Upper lobe of left lung (tissue), 4 donors: ENCODE measurements around the gene ASB16.

Experiments
- POLR2A ChIP-seq, 4 donors: fragments of 450-650 bp; IDR thresholded peaks; one replicate each; pipeline ENCODE4 v1.5.1; 2016 to 2017; ENCODE audit warnings: antibody characterized with exemption in 4 of 4, mild to moderate bottlenecking in 2 of 4
- TF ChIP-seq, protein P1 (sequence below), 6 experiments: fragments of 450-650 bp in 4 of 6; fragments of 200-600 bp in 2 of 6; sonication (generic) in 2 of 6; IDR thresholded peaks; one replicate each; pipeline ENCODE4 v1.5.1; 2016 to 2019; ENCODE audit warnings: antibody characterized with exemption in 6 of 6

DNA sequence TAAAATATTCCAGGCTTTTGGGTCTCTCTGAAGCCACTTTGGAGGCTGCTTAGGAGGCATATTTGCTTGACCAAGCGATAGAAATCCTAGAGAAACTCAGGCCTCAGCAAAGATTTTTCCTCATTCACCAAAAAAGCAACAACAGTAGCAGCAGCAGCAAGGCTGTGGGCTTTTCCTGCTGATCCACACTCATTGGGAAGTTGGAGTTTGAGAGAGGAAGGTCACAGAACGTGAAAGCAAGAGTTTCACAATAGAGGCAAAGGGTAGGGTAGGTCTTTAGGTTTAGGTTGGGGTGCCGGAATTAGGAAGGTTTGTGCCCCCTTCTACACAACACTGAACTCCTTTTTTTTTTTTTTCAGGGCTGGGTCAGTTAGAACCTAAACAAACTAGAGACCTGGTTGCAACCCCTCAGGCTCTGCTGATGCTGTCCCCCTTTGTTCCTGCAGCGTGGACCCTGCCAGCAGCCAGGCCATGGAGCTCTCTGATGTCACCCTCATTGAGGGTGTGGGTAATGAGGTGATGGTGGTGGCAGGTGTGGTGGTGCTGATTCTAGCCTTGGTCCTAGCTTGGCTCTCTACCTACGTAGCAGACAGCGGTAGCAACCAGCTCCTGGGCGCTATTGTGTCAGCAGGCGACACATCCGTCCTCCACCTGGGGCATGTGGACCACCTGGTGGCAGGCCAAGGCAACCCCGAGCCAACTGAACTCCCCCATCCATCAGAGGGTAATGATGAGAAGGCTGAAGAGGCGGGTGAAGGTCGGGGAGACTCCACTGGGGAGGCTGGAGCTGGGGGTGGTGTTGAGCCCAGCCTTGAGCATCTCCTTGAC, 18.3 kb downstream of the ASB16 start:
- TF ChIP-seq, protein P1, sequence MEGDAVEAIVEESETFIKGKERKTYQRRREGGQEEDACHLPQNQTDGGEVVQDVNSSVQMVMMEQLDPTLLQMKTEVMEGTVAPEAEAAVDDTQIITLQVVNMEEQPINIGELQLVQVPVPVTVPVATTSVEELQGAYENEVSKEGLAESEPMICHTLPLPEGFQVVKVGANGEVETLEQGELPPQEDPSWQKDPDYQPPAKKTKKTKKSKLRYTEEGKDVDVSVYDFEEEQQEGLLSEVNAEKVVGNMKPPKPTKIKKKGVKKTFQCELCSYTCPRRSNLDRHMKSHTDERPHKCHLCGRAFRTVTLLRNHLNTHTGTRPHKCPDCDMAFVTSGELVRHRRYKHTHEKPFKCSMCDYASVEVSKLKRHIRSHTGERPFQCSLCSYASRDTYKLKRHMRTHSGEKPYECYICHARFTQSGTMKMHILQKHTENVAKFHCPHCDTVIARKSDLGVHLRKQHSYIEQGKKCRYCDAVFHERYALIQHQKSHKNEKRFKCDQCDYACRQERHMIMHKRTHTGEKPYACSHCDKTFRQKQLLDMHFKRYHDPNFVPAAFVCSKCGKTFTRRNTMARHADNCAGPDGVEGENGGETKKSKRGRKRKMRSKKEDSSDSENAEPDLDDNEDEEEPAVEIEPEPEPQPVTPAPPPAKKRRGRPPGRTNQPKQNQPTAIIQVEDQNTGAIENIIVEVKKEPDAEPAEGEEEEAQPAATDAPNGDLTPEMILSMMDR (IDR thresholded peaks at IDR 0.05), result no peak
- TF ChIP-seq POLR2A (IDR thresholded peaks at IDR 0.05), result no peak
